Upper lobe of left lung (tissue), 6 donors: ENCODE measurements around the gene GLS. TPM values are rescaled to one million over a fixed set of nuclear protein-coding genes. Genes with fewer than 3 reads are reported as not detected.

Experiments
- ATAC-seq, 2 donors: fragments of 200-7000 bp; cut with Tn5 transposase; one replicate each; pipeline ENCODE4 v1.9.1; 2022; ENCODE audit warnings: mild to moderate bottlenecking in 2 of 2, moderate library complexity in 2 of 2; ENCODE audit not compliant: low FRiP score in 2 of 2
- DNase-seq, 2 donors: peaks; one replicate each; pipeline ENCODE4 v3.0.0-alpha.2; 2019 to 2020
- H3K27ac ChIP-seq, 4 donors: fragments of 200-600 bp; sonication (generic); one replicate each; pipeline ENCODE4 v1.5.1; 2016 to 2019
- H3K27me3 ChIP-seq, 4 donors: fragments of 200-600 bp; sonication (generic); one replicate each; pipeline ENCODE4 v1.5.1; 2017 to 2019
- H3K36me3 ChIP-seq, 4 donors: fragments of 200-600 bp; sonication (generic); one replicate each; pipeline ENCODE4 v1.5.1; 2016 to 2019
- H3K4me1 ChIP-seq, 4 donors: fragments of 200-600 bp; sonication (generic); one replicate each; pipeline ENCODE4 v1.5.1; 2018 to 2019
- H3K4me3 ChIP-seq, 4 donors: fragments of 200-600 bp; sonication (generic); one replicate each; pipeline ENCODE4 v1.5.1; 2017 to 2019; ENCODE audit warnings: mild to moderate bottlenecking in 2 of 4, moderate library complexity in 1 of 4
- H3K9me3 ChIP-seq, 4 donors: fragments of 200-600 bp; sonication (generic); one replicate each; pipeline ENCODE4 v1.5.1; 2018 to 2019
- EP300 ChIP-seq, 4 donors: sonication (generic); formaldehyde crosslinking; IDR thresholded peaks; one replicate each; pipeline ENCODE4 v1.5.1; 2017; ENCODE audit warnings: antibody characterized with exemption in 4 of 4, control low read depth in 2 of 4
- POLR2A ChIP-seq, 4 donors: fragments of 450-650 bp; IDR thresholded peaks; one replicate each; pipeline ENCODE4 v1.5.1; 2016 to 2017; ENCODE audit warnings: antibody characterized with exemption in 4 of 4, mild to moderate bottlenecking in 2 of 4
- POLR2AphosphoS5 ChIP-seq, 2 donors: sonication (generic); formaldehyde crosslinking; IDR thresholded peaks; one replicate each; pipeline ENCODE4 v1.5.1; 2017; ENCODE audit warnings: antibody characterized with exemption in 2 of 2
- WGBS, 2 donors: methylation state at CpG; one replicate each; pipeline ENCODE4 v1.1.5; 2017 to 2018; 5-methylcytosine and 5-hydroxymethylcytosine counted together
- total RNA-seq, 6 donors: library from RNA; depleted of rRNA in 4 of 6; stranded (reverse); fragments of >200 nt in 4 of 6; gene quantifications; one replicate each; pipeline versions ENCODE4 v1.1.0 to v1.2.1, GENCODE V29; 2016 to 2021
- TF ChIP-seq, protein P1 (sequence below), 6 experiments: fragments of 450-650 bp in 4 of 6; fragments of 200-600 bp in 2 of 6; sonication (generic) in 2 of 6; IDR thresholded peaks; one replicate each; pipeline ENCODE4 v1.5.1; 2016 to 2019; ENCODE audit warnings: antibody characterized with exemption in 6 of 6
- donor health status: DM: no; HTN: no; CAD: no; lungs with moderate emphysema.
- donor health status: DM: no; HTN: yes; CAD: no; lungs with severe emphysema.

GLS gene
- total RNA-seq, 6 donors from 2014 or later = 126 to 401 (median 189) TPM

DNA sequence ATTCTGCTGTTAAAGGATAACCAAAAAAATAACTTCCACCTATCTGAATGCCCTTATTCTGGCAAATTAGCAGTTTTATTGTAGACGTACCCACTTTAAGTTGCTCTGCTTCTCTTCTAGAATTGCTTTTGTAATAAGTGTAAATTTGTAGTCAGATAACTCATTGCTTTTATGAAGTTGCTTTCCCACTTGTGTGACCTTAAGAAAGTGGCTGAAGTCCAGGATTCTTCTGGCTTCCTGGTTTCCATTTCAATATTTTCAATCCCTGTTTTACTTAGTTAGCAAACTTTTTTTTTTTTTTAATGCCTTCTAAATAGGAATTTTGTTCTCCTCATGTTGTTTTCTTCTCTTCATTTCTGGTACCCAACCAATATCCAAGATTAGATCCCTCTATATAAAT lies 59.8 kb downstream of the GLS start:
- H3K27ac ChIP-seq = peak overlapping the region in 1 of 4 donors; percentile 44

DNA sequence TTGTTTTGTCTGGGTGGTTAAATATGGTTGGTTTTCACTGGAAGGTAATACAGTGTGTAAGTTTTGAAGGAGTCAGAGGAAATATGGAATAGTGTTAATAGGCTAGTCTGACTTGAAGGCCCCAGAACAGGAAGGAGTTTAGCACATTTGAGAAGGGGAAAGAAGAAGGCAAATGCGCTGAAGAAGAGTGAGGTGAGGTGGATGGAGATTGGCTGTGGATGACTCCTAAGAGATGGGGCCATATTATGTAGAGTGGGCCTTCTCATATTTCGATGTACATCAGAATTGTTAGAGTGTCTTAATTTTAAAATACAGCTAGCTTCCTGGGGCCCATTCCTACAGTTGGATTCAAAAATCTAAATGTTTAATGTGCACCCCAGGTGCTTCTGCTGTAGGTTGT lies 61.0 kb downstream of the GLS start:
- Histone ChIP-seq H3K27me3 (no peaks in the 10 kb centered on the region), H3K9me3 (no peaks in the 10 kb centered on the region), H3K4me1 (peaks cover 17 to 20% (median 18%) of the 10 kb centered on the region in 4 donors), H3K27ac (no peak overlapping the region), H3K4me3 (no peak overlapping the region), H3K36me3 (no peaks in the 10 kb centered on the region)
- TF ChIP-seq, protein P1, sequence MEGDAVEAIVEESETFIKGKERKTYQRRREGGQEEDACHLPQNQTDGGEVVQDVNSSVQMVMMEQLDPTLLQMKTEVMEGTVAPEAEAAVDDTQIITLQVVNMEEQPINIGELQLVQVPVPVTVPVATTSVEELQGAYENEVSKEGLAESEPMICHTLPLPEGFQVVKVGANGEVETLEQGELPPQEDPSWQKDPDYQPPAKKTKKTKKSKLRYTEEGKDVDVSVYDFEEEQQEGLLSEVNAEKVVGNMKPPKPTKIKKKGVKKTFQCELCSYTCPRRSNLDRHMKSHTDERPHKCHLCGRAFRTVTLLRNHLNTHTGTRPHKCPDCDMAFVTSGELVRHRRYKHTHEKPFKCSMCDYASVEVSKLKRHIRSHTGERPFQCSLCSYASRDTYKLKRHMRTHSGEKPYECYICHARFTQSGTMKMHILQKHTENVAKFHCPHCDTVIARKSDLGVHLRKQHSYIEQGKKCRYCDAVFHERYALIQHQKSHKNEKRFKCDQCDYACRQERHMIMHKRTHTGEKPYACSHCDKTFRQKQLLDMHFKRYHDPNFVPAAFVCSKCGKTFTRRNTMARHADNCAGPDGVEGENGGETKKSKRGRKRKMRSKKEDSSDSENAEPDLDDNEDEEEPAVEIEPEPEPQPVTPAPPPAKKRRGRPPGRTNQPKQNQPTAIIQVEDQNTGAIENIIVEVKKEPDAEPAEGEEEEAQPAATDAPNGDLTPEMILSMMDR (IDR thresholded peaks at IDR 0.05) = no peak
- TF ChIP-seq POLR2AphosphoS5 (IDR thresholded peaks at IDR 0.05) (no peak), EP300 (IDR thresholded peaks at IDR 0.05) (no peak)
- 89 to 97% methylated on average over 2 of the region's 2 CpGs for WGBS, 2 donors
- ATAC-seq (no peak), DNase-seq (no peak)

More for the DNA sequence above, 59.8 kb downstream of the GLS start:
- 74 to 81% methylated on average over 1 of the region's 1 CpG for WGBS, 2 donors
- Histone ChIP-seq H3K4me3 (no peak overlapping the region), H3K27me3 (no peaks in the 10 kb centered on the region), H3K9me3 (no peaks in the 10 kb centered on the region), H3K36me3 (no peaks in the 10 kb centered on the region), H3K4me1 (peaks cover 17 to 23% (median 19%) of the 10 kb centered on the region in 4 donors)
- ATAC-seq (no peak), DNase-seq (no peak)
- TF ChIP-seq POLR2A (IDR thresholded peaks at IDR 0.05) (no peak), POLR2AphosphoS5 (IDR thresholded peaks at IDR 0.05) (no peak), EP300 (IDR thresholded peaks at IDR 0.05) (no peak)
- TF ChIP-seq, protein P1 (IDR thresholded peaks at IDR 0.05) = no peak

DNA sequence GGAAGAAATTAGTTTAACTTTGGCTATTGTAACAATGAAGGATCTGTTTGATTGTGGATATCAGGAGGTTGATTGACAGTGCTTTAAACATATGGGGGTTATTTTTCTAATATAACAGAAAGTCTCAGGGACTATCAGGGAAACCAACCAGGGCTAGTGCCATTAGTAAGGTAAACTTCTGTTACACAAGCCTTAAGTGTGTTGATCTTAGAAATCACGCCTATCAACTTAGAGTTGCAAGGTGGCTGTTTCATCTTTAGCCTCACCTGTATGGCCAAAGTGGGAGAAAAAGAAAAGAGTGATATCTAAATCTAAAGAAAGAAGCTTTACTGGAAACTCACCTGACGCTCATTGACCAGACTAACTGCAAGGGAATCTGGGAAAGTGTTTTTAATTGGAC lies 62.1 kb downstream of the GLS start:
- DNase-seq = no peak
- Histone ChIP-seq H3K27ac (no peak overlapping the region), H3K36me3 (no peaks in the 10 kb centered on the region), H3K9me3 (no peaks in the 10 kb centered on the region), H3K4me3 (no peak overlapping the region), H3K4me1 (peaks cover 20 to 31% (median 26%) of the 10 kb centered on the region in 4 donors), H3K27me3 (no peaks in the 10 kb centered on the region)
- no peak for ATAC-seq
- 80 to 84% methylated on average over 2 of the region's 2 CpGs for WGBS, 2 donors
- TF ChIP-seq EP300 (IDR thresholded peaks at IDR 0.05) (no peak), POLR2A (IDR thresholded peaks at IDR 0.05) (no peak), POLR2AphosphoS5 (IDR thresholded peaks at IDR 0.05) (no peak)
- TF ChIP-seq, protein P1 (IDR thresholded peaks at IDR 0.05) = no peak

DNA sequence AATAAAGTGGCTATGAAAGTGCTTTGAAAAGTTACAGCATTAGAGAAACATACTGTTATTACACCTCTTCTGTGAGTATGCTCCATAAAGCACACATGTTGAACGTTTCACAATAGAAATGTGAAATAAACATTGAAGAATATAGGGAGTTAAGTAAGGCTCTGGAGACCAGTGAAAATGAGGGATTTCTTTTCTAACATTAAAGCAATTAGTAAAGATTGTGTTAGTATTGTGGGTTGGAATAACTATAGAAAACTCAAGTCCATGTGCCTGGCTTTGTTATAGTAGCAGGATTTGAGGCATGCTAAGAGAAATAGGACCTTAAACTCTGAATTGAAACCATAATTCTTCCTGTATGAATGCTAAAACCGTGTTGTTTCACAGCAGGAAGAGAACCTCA lies 63.1 kb downstream of the GLS start:
- ATAC-seq (no peak), DNase-seq (no peak)
- Histone ChIP-seq H3K4me3 (no peak overlapping the region), H3K36me3 (no peaks in the 10 kb centered on the region), H3K9me3 (no peaks in the 10 kb centered on the region), H3K27ac (no peak overlapping the region), H3K4me1 (peaks cover 30 to 35% (median 32%) of the 10 kb centered on the region in 4 donors), H3K27me3 (no peaks in the 10 kb centered on the region)
- WGBS, 2 donors = 45 to 52% methylated on average over 2 of the region's 2 CpGs
- no peak for TF ChIP-seq POLR2A (IDR thresholded peaks at IDR 0.05)
- TF ChIP-seq, protein P1 (IDR thresholded peaks at IDR 0.05) = no peak
- no peak for TF ChIP-seq EP300 (IDR thresholded peaks at IDR 0.05)
- no peak for TF ChIP-seq POLR2AphosphoS5 (IDR thresholded peaks at IDR 0.05)

DNA sequence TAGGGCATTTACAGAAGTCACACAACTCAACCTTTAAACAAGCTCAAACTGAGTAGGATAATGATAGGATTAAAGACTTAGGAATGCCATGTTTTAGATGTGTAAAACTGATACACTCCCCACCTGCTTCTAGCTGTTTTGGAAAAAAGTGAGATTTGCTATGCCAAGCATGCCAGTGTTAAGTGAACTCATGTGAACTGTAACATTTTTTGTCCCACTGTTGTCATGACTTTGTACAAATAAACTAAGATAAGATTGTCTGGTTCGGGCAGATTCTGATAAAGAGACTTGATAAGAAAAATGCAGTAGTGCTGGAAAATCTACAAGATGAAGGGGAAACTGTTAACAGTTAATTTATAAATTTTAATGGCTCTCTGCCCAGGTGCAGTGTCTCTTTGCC lies 66.5 kb downstream of the GLS start:
- peak in 1 of 2 donors; percentile 38 for ATAC-seq
- 3 to 13% methylated on average over 1 of the region's 1 CpG for WGBS, 2 donors
- Histone ChIP-seq H3K9me3 (no peaks in the 10 kb centered on the region), H3K4me1 (peaks cover 19 to 25% (median 21%) of the 10 kb centered on the region in 4 donors), H3K36me3 (no peaks in the 10 kb centered on the region), H3K27me3 (no peaks in the 10 kb centered on the region), H3K27ac (peak overlapping the region in 3 of 4 donors; percentile 36 to 59 (median 38)), H3K4me3 (no peak overlapping the region)
- no peak for DNase-seq
- TF ChIP-seq POLR2AphosphoS5 (IDR thresholded peaks at IDR 0.05) (no peak), EP300 (IDR thresholded peaks at IDR 0.05) (no peak), POLR2A (IDR thresholded peaks at IDR 0.05) (no peak)
- TF ChIP-seq, protein P1 (IDR thresholded peaks at IDR 0.05) = no peak
